Retinal pigment epithelial cell (primary cell): ENCODE data around the gene RBM12.

ENCODE experiments used
- DNase-seq: peaks from one replicate; pipeline ENCODE4 v3.0.0-alpha.2; 2010; ENCODE audit warnings: low read depth
- H3K4me3 ChIP-seq: 2 replicates; pipeline ENCODE4 v1.5.1; 2011; ENCODE audit warnings: mild to moderate bottlenecking, low read length, control low read depth, moderate library complexity
- CTCF ChIP-seq: conservative IDR thresholded peaks from 2 replicates; pipeline ENCODE4 v1.5.1; 2011; ENCODE audit warnings: low read depth, low read length, control low read depth, inconsistent platforms

RBM12 gene

DNA sequence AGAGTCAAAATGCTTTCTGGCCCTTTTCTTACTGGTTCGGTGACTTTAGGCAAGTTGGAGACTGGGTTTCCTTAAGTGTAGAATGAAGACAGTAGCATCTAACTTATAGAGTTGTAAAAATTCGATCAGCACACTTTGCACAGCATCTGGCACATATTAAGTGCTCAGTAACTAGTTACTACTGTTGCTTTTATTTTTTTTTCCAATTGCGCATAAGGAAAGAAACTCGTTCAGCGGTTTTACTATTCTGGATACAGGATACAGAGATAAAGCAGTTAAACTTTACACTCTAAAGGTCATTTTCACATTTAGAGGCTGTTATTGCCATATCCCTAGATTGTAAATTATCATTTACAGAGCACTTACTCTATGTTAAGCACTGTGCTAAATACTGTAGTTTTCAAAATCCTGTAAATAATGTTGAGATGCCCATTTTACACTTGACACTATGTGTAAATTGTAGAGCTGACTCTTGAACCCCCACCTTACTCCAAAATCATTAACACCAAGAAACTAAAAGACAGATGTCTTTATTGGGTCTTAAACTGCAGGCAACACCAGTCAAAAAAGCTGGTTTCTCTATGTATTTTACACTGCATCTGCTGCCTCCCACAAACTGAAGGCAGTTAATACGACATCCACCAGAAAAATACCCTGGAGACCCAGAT, 35.4 kb upstream of the RBM12 start:
- DNase-seq, result no peak
- H3K4me3 ChIP-seq, result peak overlapping the region; percentile 94
- no peak for TF ChIP-seq CTCF

GRCh38 chr20:35699127-35699956, 34.6 kb upstream of the RBM12 start, which contains the start of the genes NFS1 and ROMO1:
Gene NFS1, minus strand, starts transcription at chr20:35699352. Its CDS starts 64 bp downstream, at chr20:35699288.
Gene ROMO1, plus strand, starts transcription at chr20:35699405. Its CDS starts 228 bp downstream, at chr20:35699633.
- DNase-seq, result peak; percentile 35
- TF ChIP-seq CTCF, result peak; percentile 1
- H3K4me3 ChIP-seq, result peak within 1 kb of the TSS; percentile 94

- TF ChIP-seq CTCF, result no peak
- no peak for DNase-seq
- peak overlapping the region; percentile 94 for H3K4me3 ChIP-seq
Observed at GRCh38 chr20:35698298-35699126, 33.8 kb upstream of the RBM12 start.

GRCh38 chr20:35697696-35698297, 33.1 kb upstream of the RBM12 start:
- no peak for DNase-seq
- TF ChIP-seq CTCF, result no peak
- H3K4me3 ChIP-seq, result peak overlapping the region; percentile 94

- no peak for TF ChIP-seq CTCF
Observed at GRCh38 chr20:35695978-35696377, 31.3 kb upstream of the RBM12 start.

GRCh38 chr20:35695245-35695749, 30.6 kb upstream of the RBM12 start:
- DNase-seq, result no peak
- no peak for TF ChIP-seq CTCF
- H3K4me3 ChIP-seq, result no peak overlapping the region

More at GRCh38 chr20:35695978-35696377, 31.3 kb upstream of the RBM12 start:
- DNase-seq, result no peak
- no peak overlapping the region for H3K4me3 ChIP-seq
